ENCODE data around the gene GAB1. TPM values are rescaled to one million over a fixed set of nuclear protein-coding genes. Genes with fewer than 3 reads are reported as not detected.

Gene GAB1
- total RNA-seq, 1 experiment from 2014 or later = 15.3 TPM

DNA sequence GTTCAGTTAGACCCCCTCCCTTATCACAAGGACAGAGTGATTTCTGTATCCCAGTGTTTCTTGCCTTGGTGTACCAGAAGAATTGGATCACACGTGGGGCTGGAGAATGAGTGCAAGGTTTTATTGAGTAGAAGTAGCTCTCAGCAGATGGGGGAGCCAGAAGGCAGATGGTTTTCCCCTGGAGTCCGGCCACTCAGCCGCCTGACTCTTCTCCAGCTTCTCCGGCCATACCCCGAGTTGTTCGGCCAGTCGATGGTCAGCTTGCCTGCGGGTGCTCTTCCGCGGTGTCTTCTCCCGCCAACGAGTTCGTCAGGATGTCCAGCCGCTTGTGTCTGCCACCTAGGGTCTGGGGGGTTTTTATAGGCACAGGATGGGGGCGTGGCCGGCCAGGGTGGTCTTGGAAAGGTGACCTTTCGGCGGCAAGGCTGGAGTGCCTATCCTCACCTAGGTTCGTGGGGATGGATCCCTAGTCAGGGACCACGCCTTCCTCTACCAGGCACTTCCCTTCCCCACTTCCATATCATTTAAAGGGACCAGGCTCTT is 14.5 kb downstream of the GAB1 start:
- Histone ChIP-seq H3K23me2 (ENCODE audit: insufficient read length, low read depth, low read length, poor library complexity, severe bottlenecking) (no peaks in the 10 kb centered on the region), H3K79me1 (ENCODE audit: insufficient read depth, low read depth, low read length, poor library complexity, severe bottlenecking) (peaks cover 3% of the 10 kb centered on the region), H3K9me3 (ENCODE audit: control insufficient read depth, low read depth, low read length) (no peaks in the 10 kb centered on the region), H4K20me1 (ENCODE audit: control insufficient read depth, insufficient read depth, insufficient read length) (no peaks in the 10 kb centered on the region), H3K18ac (ENCODE audit: insufficient read length, low read depth, low read length) (no peak overlapping the region), H3K27ac (ENCODE audit: insufficient read length, low read depth, low read length) (no peak overlapping the region), H2AFZ (ENCODE audit: low read length) (no peak overlapping the region), H3T11ph (ENCODE audit: low read length) (no peak overlapping the region), H4K5ac (ENCODE audit: insufficient read length, low read depth, low read length) (no peak overlapping the region), H3K4me1 (ENCODE audit: insufficient read depth, low read length) (peaks cover 6% of the 10 kb centered on the region; the same call in 1 of the 2 replicates), H2BK20ac (ENCODE audit: low read depth, low read length, poor library complexity, severe bottlenecking) (no peak overlapping the region), H3K23ac (ENCODE audit: insufficient read length, low read depth, low read length) (no peak overlapping the region), H3K14ac (ENCODE audit: insufficient read depth, low read length) (no peak overlapping the region), H4K91ac (ENCODE audit: insufficient read length, low read depth, low read length) (no peak overlapping the region), H2BK12ac (ENCODE audit: insufficient read length, low read depth, low read length) (no peak overlapping the region), H3K27me3 (ENCODE audit: insufficient read depth, low read length) (no peaks in the 10 kb centered on the region), H3K4me2 (ENCODE audit: insufficient read depth, insufficient read length, low read length) (no peak overlapping the region), H3K79me2 (ENCODE audit: insufficient read depth, low read length) (no peaks in the 10 kb centered on the region; the same call in 1 of the 2 replicates), H2BK5ac (ENCODE audit: insufficient read length, low read length) (no peak overlapping the region), H4K8ac (replicated peaks; ENCODE audit: insufficient read length, low read depth, low read length) (no peak overlapping the region), H3K56ac (ENCODE audit: insufficient read length, low read depth, low read length) (no peak overlapping the region), H2BK120ac (ENCODE audit: low read depth, low read length, poor library complexity, severe bottlenecking) (no peak overlapping the region), H2BK15ac (ENCODE audit: low read depth, low read length) (no peak overlapping the region), H3K9ac (ENCODE audit: extremely low read depth, insufficient read length, low read length) (no peak overlapping the region), H2AK5ac (ENCODE audit: insufficient read length, low read length) (no peak overlapping the region), H3K4ac (ENCODE audit: low read depth, low read length) (no peak overlapping the region)
- TF ChIP-seq, protein P1, sequence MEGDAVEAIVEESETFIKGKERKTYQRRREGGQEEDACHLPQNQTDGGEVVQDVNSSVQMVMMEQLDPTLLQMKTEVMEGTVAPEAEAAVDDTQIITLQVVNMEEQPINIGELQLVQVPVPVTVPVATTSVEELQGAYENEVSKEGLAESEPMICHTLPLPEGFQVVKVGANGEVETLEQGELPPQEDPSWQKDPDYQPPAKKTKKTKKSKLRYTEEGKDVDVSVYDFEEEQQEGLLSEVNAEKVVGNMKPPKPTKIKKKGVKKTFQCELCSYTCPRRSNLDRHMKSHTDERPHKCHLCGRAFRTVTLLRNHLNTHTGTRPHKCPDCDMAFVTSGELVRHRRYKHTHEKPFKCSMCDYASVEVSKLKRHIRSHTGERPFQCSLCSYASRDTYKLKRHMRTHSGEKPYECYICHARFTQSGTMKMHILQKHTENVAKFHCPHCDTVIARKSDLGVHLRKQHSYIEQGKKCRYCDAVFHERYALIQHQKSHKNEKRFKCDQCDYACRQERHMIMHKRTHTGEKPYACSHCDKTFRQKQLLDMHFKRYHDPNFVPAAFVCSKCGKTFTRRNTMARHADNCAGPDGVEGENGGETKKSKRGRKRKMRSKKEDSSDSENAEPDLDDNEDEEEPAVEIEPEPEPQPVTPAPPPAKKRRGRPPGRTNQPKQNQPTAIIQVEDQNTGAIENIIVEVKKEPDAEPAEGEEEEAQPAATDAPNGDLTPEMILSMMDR (conservative IDR thresholded peaks at IDR 0.05) = no peak
- Mint-ChIP-seq H3K27ac (peak overlapping the region in 2 of 3 experiments; percentile 70 to 72; a peak in 4 of 7 replicates), H3K9me3 (no peaks in the 10 kb centered on the region), H3K4me1 (peaks cover 53 to 54% of the 10 kb centered on the region in 2 experiments), H3K4me3 (no peak overlapping the region), H3K36me3 (ENCODE audit: insufficient read depth in 1 of 3, low read depth in 3 of 3) (no peaks in the 10 kb centered on the region; a peak in 1 of 7 replicates), H3K27me3 (ENCODE audit: low read depth) (no peaks in the 10 kb centered on the region; the same call in 1 of the 2 replicates)
- no CpG with 5 or more reads among the region's 20 CpGs for WGBS (ENCODE audit: extremely low coverage, insufficient read length, low lambda C conversion rate)
- DNase-seq = no peak
